Measurements from ENCODE around the gene GRAMD1A. TPM values are rescaled to one million over a fixed set of nuclear protein-coding genes. Genes with fewer than 3 reads are reported as not detected.
"Not testable (repeated sequence)": the region's sequence is repeated elsewhere in the genome, so short reads cannot be mapped to it uniquely, and the experiment has no call there.

The GRAMD1A gene
- total and polyA plus RNA-seq, 5 donors from 2014 or later, result 25.7 to 179 (median 35.6) TPM

DNA sequence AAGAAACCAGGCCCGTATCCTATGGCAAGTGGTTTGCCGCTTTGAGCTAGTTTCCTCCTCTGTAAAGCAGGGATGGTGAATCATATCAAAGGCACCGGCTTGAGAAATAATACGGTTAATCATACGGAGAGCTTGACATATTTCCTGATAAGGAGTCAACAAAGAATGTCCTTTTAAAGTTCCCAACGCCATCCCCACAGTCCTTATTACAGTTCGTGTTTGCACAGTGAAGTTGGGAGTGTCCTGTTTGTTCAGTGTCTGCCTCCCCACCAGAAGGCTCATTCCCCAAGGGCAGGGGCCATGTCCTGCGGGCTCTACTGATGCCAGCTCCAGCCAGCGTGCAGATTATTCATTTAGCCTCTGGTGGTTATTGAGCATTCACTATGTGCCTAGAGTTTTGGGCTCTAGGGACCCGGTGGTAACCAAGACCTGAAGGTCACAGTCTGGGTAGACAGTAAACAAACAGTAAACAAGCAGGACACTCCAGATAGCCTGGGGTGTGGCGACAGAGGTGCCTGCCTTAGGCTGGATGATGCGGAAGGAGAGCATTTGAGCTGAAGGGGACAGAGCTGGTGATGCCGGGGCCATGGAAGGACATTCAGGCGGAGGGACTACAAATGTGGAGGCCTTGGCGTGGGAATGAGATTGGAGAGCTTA lies 6.3 kb downstream of the GRAMD1A start:
- Histone ChIP-seq H3K4me3 (ENCODE audit: low read depth, low read length) (no peak overlapping the region), H3K4me1 (ENCODE audit: control insufficient read depth, insufficient read depth, low read length, poor library complexity, severe bottlenecking) (peaks cover 41% of the 10 kb centered on the region), H3K27ac (ENCODE audit: insufficient read depth, low read length, poor library complexity, severe bottlenecking) (no peak overlapping the region), H3K27me3 (ENCODE audit: control insufficient read depth, insufficient read depth, low read length) (no peaks in the 10 kb centered on the region), H3K9me3 (ENCODE audit: control insufficient read depth in 2 of 2, low read length in 2 of 2) (no peaks in the 10 kb centered on the region), H3K36me3 (ENCODE audit: control insufficient read depth, insufficient read depth, low read length) (peaks cover 39% of the 10 kb centered on the region)
- H3K4me1 Mint-ChIP-seq, result peaks cover 0 to 72% (median 41%) of the 10 kb centered on the region in 4 donors
- no peak for ATAC-seq (ENCODE audit: low read depth in 2 of 2)
- no peaks in the 10 kb centered on the region for H3K9me3 Mint-ChIP-seq
- no peaks in the 10 kb centered on the region for H3K27me3 Mint-ChIP-seq
- H3K4me3 Mint-ChIP-seq, result peak overlapping the region in 2 of 4 donors; percentile 64 to 69
- DNase-seq, result no peak
- H3K36me3 Mint-ChIP-seq, result peaks cover 26% of the 10 kb centered on the region
- peak overlapping the region; percentile 73 to 90 (median 87) for H3K27ac Mint-ChIP-seq

GRCh38 chr19:35006999-35007365 lies 6.9 kb downstream of the GRAMD1A start:
- Mint-ChIP-seq H3K27me3 (no peaks in the 10 kb centered on the region), H3K4me1 (peaks cover 0 to 71% (median 42%) of the 10 kb centered on the region in 4 donors), H3K36me3 (peaks cover 26% of the 10 kb centered on the region), H3K4me3 (peak overlapping the region in 1 of 4 donors; percentile 69), H3K27ac (peak overlapping the region; percentile 59 to 90 (median 87)), H3K9me3 (no peaks in the 10 kb centered on the region)
- Histone ChIP-seq H3K27me3 (ENCODE audit: control insufficient read depth, insufficient read depth, low read length) (no peaks in the 10 kb centered on the region), H3K36me3 (ENCODE audit: control insufficient read depth, insufficient read depth, low read length) (peaks cover 43% of the 10 kb centered on the region), H3K9me3 (ENCODE audit: control insufficient read depth in 2 of 2, low read length in 2 of 2) (no peaks in the 10 kb centered on the region), H3K4me3 (ENCODE audit: low read depth, low read length) (no peak overlapping the region), H3K4me1 (ENCODE audit: control insufficient read depth, insufficient read depth, low read length, poor library complexity, severe bottlenecking) (peaks cover 41% of the 10 kb centered on the region), H3K27ac (ENCODE audit: insufficient read depth, low read length, poor library complexity, severe bottlenecking) (no peak overlapping the region)
- ATAC-seq (ENCODE audit: low read depth in 2 of 2), result no peak
- no peak for DNase-seq

DNA sequence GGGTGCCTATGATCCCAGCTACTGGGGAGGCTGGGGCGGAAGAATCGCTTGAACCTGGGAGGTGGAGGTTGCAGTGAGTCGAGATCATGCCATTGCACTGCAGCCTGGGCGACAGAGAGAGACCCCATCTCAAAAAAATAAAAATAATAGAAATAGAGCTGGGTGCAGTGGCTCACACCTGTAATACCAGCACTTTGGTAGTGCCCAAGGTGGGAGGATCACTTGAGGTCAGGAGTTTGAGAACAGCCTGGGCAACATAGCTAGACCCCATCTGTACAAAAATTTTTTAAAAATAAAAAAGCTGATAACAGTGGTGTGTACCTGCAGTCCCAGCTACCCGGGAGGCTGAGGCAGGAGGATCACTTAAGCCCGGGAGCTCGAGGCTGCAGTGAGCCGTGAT lies 7.3 kb downstream of the GRAMD1A start:
- peaks cover 43% of the 10 kb centered on the region for H3K36me3 ChIP-seq (ENCODE audit: control insufficient read depth, insufficient read depth, low read length)
- H3K9me3 Mint-ChIP-seq; H3K4me3 ChIP-seq (ENCODE audit: low read depth, low read length): not testable (repeated sequence)

DNA sequence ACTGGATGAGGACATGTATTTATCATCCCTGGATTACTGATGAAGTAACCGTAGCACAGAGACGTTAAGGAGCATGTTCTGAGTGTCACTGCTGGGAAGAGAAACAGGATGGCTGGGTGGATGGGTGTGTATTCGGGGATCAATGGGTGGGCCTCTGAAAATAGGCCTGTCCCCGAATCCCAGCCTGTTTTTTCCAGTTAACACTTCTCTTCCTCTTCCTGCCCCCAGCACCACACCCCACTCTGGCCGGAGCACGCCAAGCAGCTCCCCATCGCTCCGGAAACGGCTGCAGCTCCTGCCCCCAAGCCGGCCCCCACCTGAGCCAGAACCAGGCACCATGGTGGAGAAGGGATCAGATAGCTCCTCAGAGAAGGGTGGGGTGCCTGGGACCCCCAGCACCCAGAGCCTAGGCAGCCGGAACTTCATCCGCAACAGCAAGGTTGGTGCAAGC lies 8.8 kb downstream of the GRAMD1A start:
- peaks cover 41% of the 10 kb centered on the region for H3K4me1 ChIP-seq (ENCODE audit: control insufficient read depth, insufficient read depth, low read length, poor library complexity, severe bottlenecking)
- Mint-ChIP-seq H3K9me3 (no peaks in the 10 kb centered on the region), H3K4me1 (peaks cover 0 to 71% (median 42%) of the 10 kb centered on the region in 4 donors), H3K27me3 (no peaks in the 10 kb centered on the region), H3K4me3 (no peak overlapping the region), H3K27ac (peak overlapping the region in 1 of 3 donors; percentile 38), H3K36me3 (peaks cover 30% of the 10 kb centered on the region)
- DNase-seq, result no peak
- peak overlapping the region; percentile 23 for H3K27ac ChIP-seq (ENCODE audit: insufficient read depth, low read length, poor library complexity, severe bottlenecking)
- H3K36me3 ChIP-seq (ENCODE audit: control insufficient read depth, insufficient read depth, low read length), result peaks cover 43% of the 10 kb centered on the region
- H3K9me3 ChIP-seq (ENCODE audit: control insufficient read depth in 2 of 2, low read length in 2 of 2), result no peaks in the 10 kb centered on the region
- ATAC-seq (ENCODE audit: low read depth in 2 of 2), result no peak
- H3K4me3 ChIP-seq (ENCODE audit: low read depth, low read length), result no peak overlapping the region
- no peaks in the 10 kb centered on the region for H3K27me3 ChIP-seq (ENCODE audit: control insufficient read depth, insufficient read depth, low read length)

More for the DNA sequence above, 7.3 kb downstream of the GRAMD1A start:
- Mint-ChIP-seq H3K4me1 (peaks cover 0 to 71% (median 42%) of the 10 kb centered on the region in 4 donors), H3K36me3 (peaks cover 28% of the 10 kb centered on the region)
- peaks cover 41% of the 10 kb centered on the region for H3K4me1 ChIP-seq (ENCODE audit: control insufficient read depth, insufficient read depth, low read length, poor library complexity, severe bottlenecking)
- H3K27me3 ChIP-seq (ENCODE audit: control insufficient read depth, insufficient read depth, low read length); H3K4me3 Mint-ChIP-seq; H3K27ac Mint-ChIP-seq; H3K27me3 Mint-ChIP-seq; ATAC-seq (ENCODE audit: low read depth in 2 of 2); H3K9me3 ChIP-seq (ENCODE audit: control insufficient read depth in 2 of 2, low read length in 2 of 2); DNase-seq; H3K27ac ChIP-seq (ENCODE audit: insufficient read depth, low read length, poor library complexity, severe bottlenecking): not testable (repeated sequence)

DNA sequence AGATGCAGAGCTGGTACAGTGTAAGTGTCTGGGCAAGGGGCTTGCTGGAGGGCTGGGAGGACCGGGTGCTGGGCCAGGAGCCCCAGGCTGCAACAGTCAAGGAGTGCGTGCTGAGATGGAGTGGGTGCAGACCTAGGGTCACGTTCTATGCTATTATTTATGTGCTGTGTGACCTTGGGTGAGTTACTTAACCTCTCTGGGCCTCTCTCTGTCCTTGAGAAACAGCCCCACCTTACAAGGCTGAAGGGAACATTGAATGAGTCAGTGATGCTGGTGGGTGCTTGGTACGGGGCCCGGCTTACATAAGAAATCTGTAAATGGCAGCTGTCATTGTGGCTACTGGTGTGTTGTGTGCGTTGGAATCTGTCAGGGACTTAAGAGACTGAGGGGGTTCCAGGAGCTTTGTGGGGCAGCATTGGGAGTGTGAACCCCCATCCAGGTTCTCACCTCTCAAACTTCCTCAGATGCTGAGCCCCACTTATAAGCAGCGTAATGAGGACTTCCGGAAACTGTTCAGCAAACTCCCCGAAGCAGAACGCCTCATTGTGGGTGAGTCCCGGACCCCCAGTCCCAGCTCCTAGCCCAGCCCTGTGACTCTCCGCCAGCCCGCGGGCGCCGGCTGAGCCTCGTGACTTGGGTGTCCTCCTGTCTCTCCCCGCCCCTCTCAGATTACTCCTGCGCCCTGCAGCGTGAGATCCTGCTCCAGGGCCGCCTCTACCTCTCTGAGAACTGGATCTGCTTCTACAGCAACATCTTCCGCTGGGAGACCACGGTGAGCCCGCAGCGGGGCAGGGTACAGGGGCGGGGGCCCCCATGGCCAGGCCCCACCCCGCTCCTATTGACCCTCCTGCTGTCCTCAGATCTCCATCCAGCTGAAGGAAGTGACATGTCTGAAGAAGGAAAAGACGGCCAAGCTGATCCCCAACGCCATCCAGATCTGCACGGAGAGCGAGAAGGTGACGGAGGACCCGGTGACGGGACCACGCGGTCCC lies 9.6 kb downstream of the GRAMD1A start:
- Histone ChIP-seq H3K4me1 (ENCODE audit: control insufficient read depth, insufficient read depth, low read length, poor library complexity, severe bottlenecking) (peaks cover 41% of the 10 kb centered on the region), H3K36me3 (ENCODE audit: control insufficient read depth, insufficient read depth, low read length) (peaks cover 43% of the 10 kb centered on the region), H3K9me3 (ENCODE audit: control insufficient read depth in 2 of 2, low read length in 2 of 2) (no peaks in the 10 kb centered on the region), H3K4me3 (ENCODE audit: low read depth, low read length) (no peak overlapping the region), H3K27me3 (ENCODE audit: control insufficient read depth, insufficient read depth, low read length) (no peaks in the 10 kb centered on the region), H3K27ac (ENCODE audit: insufficient read depth, low read length, poor library complexity, severe bottlenecking) (peak overlapping the region; percentile 23)
- Mint-ChIP-seq H3K9me3 (no peaks in the 10 kb centered on the region), H3K4me3 (peak overlapping the region in 1 of 4 donors; percentile 32), H3K27me3 (no peaks in the 10 kb centered on the region), H3K27ac (peak overlapping the region in 2 of 3 donors; percentile 62 to 73), H3K4me1 (peaks cover 6 to 71% (median 43%) of the 10 kb centered on the region in 4 donors), H3K36me3 (peaks cover 32% of the 10 kb centered on the region)
- ATAC-seq (ENCODE audit: low read depth in 2 of 2) (no peak), DNase-seq (no peak)

- peak overlapping the region in 2 of 3 donors; percentile 56 to 65 for H3K27ac Mint-ChIP-seq
- H3K4me3 Mint-ChIP-seq, result peak overlapping the region in 3 of 4 donors; percentile 31 to 43 (median 32)
- Histone ChIP-seq H3K36me3 (ENCODE audit: control insufficient read depth, insufficient read depth, low read length) (peaks cover 40% of the 10 kb centered on the region), H3K27ac (ENCODE audit: insufficient read depth, low read length, poor library complexity, severe bottlenecking) (peak overlapping the region; percentile 37), H3K4me1 (ENCODE audit: control insufficient read depth, insufficient read depth, low read length, poor library complexity, severe bottlenecking) (peaks cover 50% of the 10 kb centered on the region), H3K4me3 (ENCODE audit: low read depth, low read length) (no peak overlapping the region), H3K9me3 (ENCODE audit: control insufficient read depth in 2 of 2, low read length in 2 of 2) (no peaks in the 10 kb centered on the region), H3K27me3 (ENCODE audit: control insufficient read depth, insufficient read depth, low read length) (no peaks in the 10 kb centered on the region)
- no peaks in the 10 kb centered on the region for H3K9me3 Mint-ChIP-seq
- peaks cover 6 to 75% (median 45%) of the 10 kb centered on the region in 4 donors for H3K4me1 Mint-ChIP-seq
- DNase-seq (no peak), ATAC-seq (ENCODE audit: low read depth in 2 of 2) (no peak)
- no peaks in the 10 kb centered on the region for H3K27me3 Mint-ChIP-seq
- peaks cover 45% of the 10 kb centered on the region for H3K36me3 Mint-ChIP-seq
Measured at GRCh38 chr19:35011091-35011689, 11.1 kb downstream of the GRAMD1A start.
